ENCODE data around the gene JAK1.

Gene JAK1

DNA sequence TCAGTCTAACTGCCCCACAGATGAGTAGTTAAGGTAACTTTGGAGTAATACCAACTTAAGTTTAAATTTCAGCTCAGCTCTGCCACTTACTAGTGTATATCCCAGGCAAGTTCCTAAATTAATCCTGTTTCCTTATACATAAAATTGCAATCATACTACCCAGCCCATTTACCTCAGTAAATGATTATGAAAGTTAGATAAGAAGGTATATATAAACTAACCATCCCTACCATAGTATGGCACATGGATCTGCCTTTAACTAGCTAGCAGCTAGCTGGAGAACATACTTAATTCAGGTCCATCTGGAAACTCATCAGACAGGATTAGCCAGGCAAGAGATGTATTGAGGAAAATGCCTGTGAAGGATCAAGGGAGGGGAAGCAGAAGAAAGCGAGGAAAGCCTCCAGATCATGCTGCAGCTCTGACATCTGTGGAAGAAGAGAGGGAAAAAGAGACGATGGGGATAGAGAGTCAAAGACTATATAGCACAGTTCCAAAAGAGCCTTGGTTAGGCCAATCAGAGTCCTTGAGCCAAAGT, 8.0 kb upstream of the JAK1 start (continued):
- TF ChIP-seq IKZF3 (tag by site-specific recombination; IDR thresholded peaks at IDR 0.05), result no peak
- TF ChIP-seq, protein P1, sequence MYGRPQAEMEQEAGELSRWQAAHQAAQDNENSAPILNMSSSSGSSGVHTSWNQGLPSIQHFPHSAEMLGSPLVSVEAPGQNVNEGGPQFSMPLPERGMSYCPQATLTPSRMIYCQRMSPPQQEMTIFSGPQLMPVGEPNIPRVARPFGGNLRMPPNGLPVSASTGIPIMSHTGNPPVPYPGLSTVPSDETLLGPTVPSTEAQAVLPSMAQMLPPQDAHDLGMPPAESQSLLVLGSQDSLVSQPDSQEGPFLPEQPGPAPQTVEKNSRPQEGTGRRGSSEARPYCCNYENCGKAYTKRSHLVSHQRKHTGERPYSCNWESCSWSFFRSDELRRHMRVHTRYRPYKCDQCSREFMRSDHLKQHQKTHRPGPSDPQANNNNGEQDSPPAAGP (tag by site-specific recombination; IDR thresholded peaks at IDR 0.05), result no peak
- no peak for TF ChIP-seq ZNF248 (tag by site-specific recombination; IDR thresholded peaks at IDR 0.05)

DNA sequence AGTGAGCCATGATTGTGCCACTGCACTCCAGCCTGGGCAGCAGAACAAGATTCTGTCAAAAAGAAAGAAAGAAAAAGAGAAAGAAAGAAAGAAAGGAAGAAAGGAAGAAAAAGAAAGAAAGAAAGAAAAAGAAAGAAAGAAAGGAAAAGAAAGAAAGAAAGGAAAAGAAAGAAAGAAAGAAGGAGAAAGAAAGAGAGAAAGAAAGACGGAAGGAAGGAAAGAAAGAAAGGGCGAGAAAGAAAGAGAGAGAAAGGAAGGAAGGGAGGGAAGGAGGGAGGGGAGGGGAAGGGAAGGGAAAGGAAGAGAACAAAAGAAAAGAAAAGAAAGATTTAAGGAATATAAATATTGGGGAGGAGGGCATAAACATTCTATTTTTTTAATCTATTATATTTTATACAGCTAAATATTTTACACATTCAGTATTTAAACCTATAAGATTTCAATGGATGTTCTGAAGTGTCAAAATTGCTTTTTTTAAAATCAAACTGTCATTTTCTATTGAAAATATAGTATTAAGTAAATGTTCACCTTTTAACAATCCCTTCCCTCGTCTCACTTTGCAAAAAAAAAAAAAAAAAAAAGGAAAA, 6.8 kb upstream of the JAK1 start:
- POLR2A ChIA-PET, result no interaction called here
- TF ChIP-seq ZNF266 (tag by site-specific recombination; IDR thresholded peaks at IDR 0.05; ENCODE audit: low read depth) (no peak), PRDM1 (tag by site-specific recombination; IDR thresholded peaks at IDR 0.05) (peak; percentile 93), ZNF366 (tag by site-specific recombination; conservative IDR thresholded peaks at IDR 0.05) (peak; percentile 93), ZBTB20 (tag by site-specific recombination; IDR thresholded peaks at IDR 0.05) (no peak)

DNA sequence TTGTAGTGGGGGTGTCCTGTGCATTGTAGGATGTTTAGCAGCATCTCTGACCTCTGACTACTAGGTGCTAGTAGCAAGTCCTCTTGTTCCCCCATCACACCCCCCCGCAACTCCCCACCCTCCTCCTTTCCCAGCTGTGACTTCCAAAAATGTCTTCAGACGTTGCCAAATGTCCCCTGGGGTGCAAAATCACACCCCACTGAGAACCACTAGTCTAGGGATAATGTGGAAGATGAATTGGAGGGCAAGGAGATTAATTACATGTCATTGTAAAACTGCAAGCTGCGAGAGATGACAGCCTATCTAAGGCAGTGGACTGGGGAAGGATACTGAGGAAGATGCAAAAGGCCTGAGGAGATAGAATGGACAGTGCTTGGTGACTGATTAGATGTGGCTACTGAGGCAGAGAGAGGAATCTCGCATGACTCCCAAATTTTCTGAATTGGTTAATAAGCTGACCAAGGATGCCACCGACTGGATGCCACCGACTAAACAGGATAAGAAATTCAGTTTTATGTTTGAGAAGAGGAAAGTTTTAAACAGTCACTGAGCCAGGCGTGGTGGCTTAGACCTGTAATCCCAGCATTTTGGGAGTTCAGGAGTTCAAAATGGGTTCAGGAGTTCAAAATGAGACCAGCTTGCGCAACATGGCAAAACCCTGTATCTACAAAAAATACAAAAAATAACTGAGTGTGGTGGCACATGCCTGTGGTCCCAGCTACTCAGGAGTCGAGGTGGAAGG, 3.1 kb upstream of the JAK1 start:
- TF ChIP-seq ZIC2 (tag by site-specific recombination; IDR thresholded peaks at IDR 0.05) (peak; percentile 56; the same call in 1 of the 2 replicates), ZNF292 (tag by site-specific recombination; IDR thresholded peaks at IDR 0.05; ENCODE audit: borderline replicate concordance, low read depth) (no peak), ZNF670 (tag by site-specific recombination; IDR thresholded peaks at IDR 0.05; ENCODE audit: low read depth) (no peak), GLIS1 (tag by site-specific recombination; IDR thresholded peaks at IDR 0.05) (peak; percentile 83), ZNF16 (tag by site-specific recombination; IDR thresholded peaks at IDR 0.05; ENCODE audit: low read depth) (no peak), SP7 (tag by site-specific recombination; IDR thresholded peaks at IDR 0.05) (0 out of 2 replicates have a peak, but pooled peaks have one; percentile 22), ZNF777 (tag by site-specific recombination; IDR thresholded peaks at IDR 0.05; ENCODE audit: borderline replicate concordance) (no peak)
- TF ChIP-seq, protein P2, sequence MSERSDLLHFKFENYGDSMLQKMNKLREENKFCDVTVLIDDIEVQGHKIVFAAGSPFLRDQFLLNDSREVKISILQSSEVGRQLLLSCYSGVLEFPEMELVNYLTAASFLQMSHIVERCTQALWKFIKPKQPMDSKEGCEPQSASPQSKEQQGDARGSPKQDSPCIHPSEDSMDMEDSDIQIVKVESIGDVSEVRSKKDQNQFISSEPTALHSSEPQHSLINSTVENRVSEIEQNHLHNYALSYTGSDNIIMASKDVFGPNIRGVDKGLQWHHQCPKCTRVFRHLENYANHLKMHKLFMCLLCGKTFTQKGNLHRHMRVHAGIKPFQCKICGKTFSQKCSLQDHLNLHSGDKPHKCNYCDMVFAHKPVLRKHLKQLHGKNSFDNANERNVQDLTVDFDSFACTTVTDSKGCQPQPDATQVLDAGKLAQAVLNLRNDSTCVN (tag by site-specific recombination; optimal IDR thresholded peaks at IDR 0.05), result no peak
- TF ChIP-seq, protein P3, sequence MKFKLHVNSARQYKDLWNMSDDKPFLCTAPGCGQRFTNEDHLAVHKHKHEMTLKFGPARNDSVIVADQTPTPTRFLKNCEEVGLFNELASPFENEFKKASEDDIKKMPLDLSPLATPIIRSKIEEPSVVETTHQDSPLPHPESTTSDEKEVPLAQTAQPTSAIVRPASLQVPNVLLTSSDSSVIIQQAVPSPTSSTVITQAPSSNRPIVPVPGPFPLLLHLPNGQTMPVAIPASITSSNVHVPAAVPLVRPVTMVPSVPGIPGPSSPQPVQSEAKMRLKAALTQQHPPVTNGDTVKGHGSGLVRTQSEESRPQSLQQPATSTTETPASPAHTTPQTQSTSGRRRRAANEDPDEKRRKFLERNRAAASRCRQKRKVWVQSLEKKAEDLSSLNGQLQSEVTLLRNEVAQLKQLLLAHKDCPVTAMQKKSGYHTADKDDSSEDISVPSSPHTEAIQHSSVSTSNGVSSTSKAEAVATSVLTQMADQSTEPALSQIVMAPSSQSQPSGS (tag by site-specific recombination; IDR thresholded peaks at IDR 0.05; ENCODE audit: low read depth), result no peak
- TF ChIP-seq, protein P4, sequence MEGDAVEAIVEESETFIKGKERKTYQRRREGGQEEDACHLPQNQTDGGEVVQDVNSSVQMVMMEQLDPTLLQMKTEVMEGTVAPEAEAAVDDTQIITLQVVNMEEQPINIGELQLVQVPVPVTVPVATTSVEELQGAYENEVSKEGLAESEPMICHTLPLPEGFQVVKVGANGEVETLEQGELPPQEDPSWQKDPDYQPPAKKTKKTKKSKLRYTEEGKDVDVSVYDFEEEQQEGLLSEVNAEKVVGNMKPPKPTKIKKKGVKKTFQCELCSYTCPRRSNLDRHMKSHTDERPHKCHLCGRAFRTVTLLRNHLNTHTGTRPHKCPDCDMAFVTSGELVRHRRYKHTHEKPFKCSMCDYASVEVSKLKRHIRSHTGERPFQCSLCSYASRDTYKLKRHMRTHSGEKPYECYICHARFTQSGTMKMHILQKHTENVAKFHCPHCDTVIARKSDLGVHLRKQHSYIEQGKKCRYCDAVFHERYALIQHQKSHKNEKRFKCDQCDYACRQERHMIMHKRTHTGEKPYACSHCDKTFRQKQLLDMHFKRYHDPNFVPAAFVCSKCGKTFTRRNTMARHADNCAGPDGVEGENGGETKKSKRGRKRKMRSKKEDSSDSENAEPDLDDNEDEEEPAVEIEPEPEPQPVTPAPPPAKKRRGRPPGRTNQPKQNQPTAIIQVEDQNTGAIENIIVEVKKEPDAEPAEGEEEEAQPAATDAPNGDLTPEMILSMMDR (tag by site-specific recombination; IDR thresholded peaks at IDR 0.05), result peak; percentile 31; the same call in 1 of the 2 replicates
- CTCF ChIA-PET, result interaction anchor here (0.5 to 1.0 kb wide), 5 partner anchors 144 to 704 kb away, joined by 3 read pairs; no protein-coding TSS in a partner anchor

More for the DNA sequence above, 6.8 kb upstream of the JAK1 start:
- no peaks in the 10 kb centered on the region for H3K9me3 ChIP-seq (ENCODE audit: control insufficient read depth, insufficient read depth, low read depth, low read length)
- no peaks in the 10 kb centered on the region for H3K36me3 ChIP-seq (ENCODE audit: control insufficient read depth in 2 of 2, insufficient read depth in 1 of 2, low read length in 2 of 2)
- no peaks in the 10 kb centered on the region for H3K4me1 ChIP-seq (ENCODE audit: control insufficient read depth, insufficient read depth, low read length)
- H3K27ac ChIP-seq (ENCODE audit: extremely low read depth, low read depth, low read length), result no peak overlapping the region
- H3K4me3 ChIP-seq (ENCODE audit: low read depth, low read length), result no peak overlapping the region
- CTCF ChIA-PET, result interaction anchor here (0.6 to 0.7 kb wide), 4 partner anchors 17 to 486 kb away, joined by 3 to 4 read pairs (median 3); no protein-coding TSS in a partner anchor

More for the DNA sequence above, 3.1 kb upstream of the JAK1 start:
- Histone ChIP-seq H3K4me1 (ENCODE audit: control insufficient read depth, insufficient read depth, low read length) (peaks cover 3% of the 10 kb centered on the region; the same call in 1 of the 2 replicates), H3K4me3 (ENCODE audit: low read depth, low read length) (no peak overlapping the region), H3K9me3 (ENCODE audit: control insufficient read depth, insufficient read depth, low read depth, low read length) (no peaks in the 10 kb centered on the region), H3K27ac (ENCODE audit: extremely low read depth, low read depth, low read length) (no peak overlapping the region), H3K36me3 (ENCODE audit: control insufficient read depth in 2 of 2, insufficient read depth in 1 of 2, low read length in 2 of 2) (no peaks in the 10 kb centered on the region)
- POLR2A ChIA-PET, result no interaction called here

Measured in HEK293 (cell line).